Measurements from ENCODE around the gene INSM1.

- TF ChIP-seq CTCF (IDR thresholded peaks at IDR 0.05) (no peak), POLR2AphosphoS5 (IDR thresholded peaks at IDR 0.05; ENCODE audit: low read depth, low read length) (no peak), REST (IDR thresholded peaks at IDR 0.05; ENCODE audit: insufficient read depth in 1 of 2, low read depth in 2 of 2, low read length in 1 of 2) (no peak)
Measured at GRCh38 chr20:20413810-20414281, 45.9 kb downstream of the INSM1 start.
